Raji (cell line): ENCODE measurements around the gene WDR3.

Experiments
- POLR2A ChIP-seq: IDR thresholded peaks from 2 replicates; pipeline ENCODE4 v1.6.1; 2011; ENCODE audit warnings: low read depth, low read length, control low read depth; ENCODE audit not compliant: insufficient read depth

The WDR3 gene

GRCh38 chr1:118012515-118013124 is 83.1 kb downstream of the WDR3 start:
- no peak for TF ChIP-seq POLR2A

- no peak for TF ChIP-seq POLR2A
Measured at GRCh38 chr1:118013336-118013735, 83.8 kb downstream of the WDR3 start.

- TF ChIP-seq POLR2A, result no peak
Measured at GRCh38 chr1:118013938-118014337, 84.4 kb downstream of the WDR3 start.
